Omental fat pad (tissue), 4 donors: Measurements from ENCODE around the gene APLP2. TPM values are rescaled to one million over a fixed set of nuclear protein-coding genes. Genes with fewer than 3 reads are reported as not detected.

Experiments used
- ATAC-seq: fragments of 150-250 bp; one replicate; pipeline ENCODE4 v1.9.1; 2016; ENCODE audit warnings: mild to moderate bottlenecking, moderate library complexity; ENCODE audit not compliant: low FRiP score
- DNase-seq: peaks from one replicate; pipeline ENCODE4 v3.0.0-alpha.2; 2019; ENCODE audit warnings: low spot score
- total RNA-seq, 4 donors: library from RNA; depleted of rRNA; stranded (reverse); fragments of >200 nt; gene quantifications; one replicate each; pipeline ENCODE4 v1.1.0, GENCODE V29; 2016
- TF ChIP-seq, protein P1 (sequence below), 3 donors: fragments of 450-650 bp; IDR thresholded peaks; one replicate each; pipeline ENCODE4 v1.5.1; 2016 to 2017; ENCODE audit warnings: antibody characterized with exemption in 3 of 3, mild to moderate bottlenecking in 3 of 3, moderate library complexity in 2 of 3

APLP2 gene
- total RNA-seq, 4 donors from 2014 or later, result 288 to 530 (median 485) TPM

- ATAC-seq (no peak), DNase-seq (no peak)
- TF ChIP-seq, protein P1, sequence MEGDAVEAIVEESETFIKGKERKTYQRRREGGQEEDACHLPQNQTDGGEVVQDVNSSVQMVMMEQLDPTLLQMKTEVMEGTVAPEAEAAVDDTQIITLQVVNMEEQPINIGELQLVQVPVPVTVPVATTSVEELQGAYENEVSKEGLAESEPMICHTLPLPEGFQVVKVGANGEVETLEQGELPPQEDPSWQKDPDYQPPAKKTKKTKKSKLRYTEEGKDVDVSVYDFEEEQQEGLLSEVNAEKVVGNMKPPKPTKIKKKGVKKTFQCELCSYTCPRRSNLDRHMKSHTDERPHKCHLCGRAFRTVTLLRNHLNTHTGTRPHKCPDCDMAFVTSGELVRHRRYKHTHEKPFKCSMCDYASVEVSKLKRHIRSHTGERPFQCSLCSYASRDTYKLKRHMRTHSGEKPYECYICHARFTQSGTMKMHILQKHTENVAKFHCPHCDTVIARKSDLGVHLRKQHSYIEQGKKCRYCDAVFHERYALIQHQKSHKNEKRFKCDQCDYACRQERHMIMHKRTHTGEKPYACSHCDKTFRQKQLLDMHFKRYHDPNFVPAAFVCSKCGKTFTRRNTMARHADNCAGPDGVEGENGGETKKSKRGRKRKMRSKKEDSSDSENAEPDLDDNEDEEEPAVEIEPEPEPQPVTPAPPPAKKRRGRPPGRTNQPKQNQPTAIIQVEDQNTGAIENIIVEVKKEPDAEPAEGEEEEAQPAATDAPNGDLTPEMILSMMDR (IDR thresholded peaks at IDR 0.05), result no peak
These were observed 79.2 kb downstream of the APLP2 start for GRCh38 chr11:130148796-130149326.

GRCh38 chr11:130150790-130151189 lies 81.1 kb downstream of the APLP2 start:
- TF ChIP-seq, protein P1 (IDR thresholded peaks at IDR 0.05), result no peak
- no peak for ATAC-seq
- no peak for DNase-seq

- ATAC-seq (no peak), DNase-seq (no peak)
- TF ChIP-seq, protein P1 (IDR thresholded peaks at IDR 0.05), result no peak
These were observed 81.5 kb downstream of the APLP2 start for GRCh38 chr11:130151196-130151595.

DNA sequence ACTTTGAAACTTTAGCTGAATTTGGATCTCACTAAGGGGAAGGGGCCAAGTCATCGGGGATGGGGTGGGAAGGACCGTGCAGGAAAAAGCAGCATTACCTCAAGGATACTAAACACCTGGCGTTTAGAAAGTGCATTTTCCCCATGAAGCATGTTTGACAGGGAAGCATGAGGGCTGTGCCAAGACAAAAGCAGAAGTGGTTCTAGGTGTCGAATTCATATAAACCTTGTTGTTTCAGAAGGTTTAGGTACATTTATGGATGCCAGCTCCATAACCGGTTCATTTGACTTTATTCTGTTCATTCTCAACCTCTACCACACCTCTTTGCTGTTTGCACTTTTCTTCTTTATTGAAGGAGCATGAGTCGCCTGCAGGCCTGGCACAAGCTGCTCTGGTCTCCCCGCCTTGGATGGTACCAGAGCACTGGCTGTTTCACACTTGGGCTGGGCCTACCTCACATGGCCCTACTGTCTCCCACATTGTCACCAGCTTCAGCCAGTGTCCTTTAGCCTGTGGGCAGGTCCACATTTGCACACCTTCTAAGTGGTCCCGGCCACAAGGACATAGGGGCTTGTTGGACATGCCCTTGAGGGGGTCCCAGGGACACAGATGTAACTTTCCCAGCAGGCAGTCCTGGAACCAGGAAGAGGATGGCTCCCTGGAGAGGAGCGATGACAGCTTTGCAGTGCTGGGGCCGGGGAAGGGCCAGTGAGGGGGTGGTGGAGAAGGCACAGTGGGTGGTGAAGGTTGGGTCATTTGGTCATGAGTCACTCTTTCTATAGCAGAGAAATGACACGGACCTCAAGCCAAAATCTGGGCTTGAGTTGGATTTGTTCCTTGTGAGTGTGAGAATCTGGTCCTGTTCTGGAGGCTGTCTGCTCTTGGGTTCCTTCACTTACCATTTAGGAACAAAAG lies 86.7 kb downstream of the APLP2 start:
- ATAC-seq, result no peak
- DNase-seq, result no peak
- TF ChIP-seq, protein P1 (IDR thresholded peaks at IDR 0.05), result no peak

GRCh38 chr11:130157101-130157500 lies 87.4 kb downstream of the APLP2 start:
- ATAC-seq (no peak), DNase-seq (no peak)
- TF ChIP-seq, protein P1 (IDR thresholded peaks at IDR 0.05), result no peak

- DNase-seq (no peak), ATAC-seq (no peak)
- TF ChIP-seq, protein P1 (IDR thresholded peaks at IDR 0.05), result no peak
These were observed 88.1 kb downstream of the APLP2 start for GRCh38 chr11:130157840-130158239.

DNA sequence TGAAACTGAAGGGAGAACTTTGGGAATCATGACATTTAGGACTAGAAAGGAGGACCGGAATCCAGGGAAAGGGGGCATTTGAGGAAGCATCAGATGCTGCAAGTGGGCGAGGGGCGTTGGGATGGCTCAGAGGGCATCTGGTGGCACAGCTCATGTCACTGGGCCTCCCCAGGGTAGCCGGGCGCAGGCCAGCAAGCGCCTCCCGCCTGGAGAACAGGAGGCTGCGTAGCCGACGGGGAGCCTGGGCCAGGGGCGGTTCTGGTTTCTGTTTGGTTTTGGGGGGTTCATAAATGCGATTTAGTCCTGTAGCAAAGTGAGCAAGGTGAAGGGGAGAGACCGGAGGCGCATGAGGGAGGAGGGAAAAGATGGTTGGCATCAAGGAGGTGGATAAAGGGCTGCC lies 89.4 kb downstream of the APLP2 start:
- ATAC-seq (peak; percentile 13), DNase-seq (no peak)
- TF ChIP-seq, protein P1 (IDR thresholded peaks at IDR 0.05), result no peak
